CD14-positive monocyte (primary cell): ENCODE results near the gene DUSP11. TPM values are rescaled to one million over a fixed set of nuclear protein-coding genes. Genes with fewer than 3 reads are reported as not detected.

Experiments used
- DNase-seq, 3 donors: peaks; one replicate each; pipeline ENCODE4 v3.0.0-alpha.2; 2011 to 2022
- H2AFZ ChIP-seq: 2 replicates; pipeline ENCODE4 v1.6.0; 2012; ENCODE audit warnings: mild to moderate bottlenecking, low read depth, low read length, inconsistent platforms; ENCODE audit not compliant: insufficient read depth, poor library complexity, severe bottlenecking
- H3K27ac ChIP-seq, 2 donors: 1 replicate in 1 of 2; 2 replicates in 1 of 2; pipeline ENCODE4 v1.5.1; 2012 to 2013; ENCODE audit warnings: low read length in 2 of 2, control low read depth in 1 of 2, inconsistent platforms in 1 of 2, low read depth in 1 of 2, mild to moderate bottlenecking in 1 of 2
- H3K27me3 ChIP-seq, 2 donors: one replicate each; pipeline versions ENCODE4 v1.6.0 to v1.6.1; 2011 to 2013; ENCODE audit warnings: low read length in 2 of 2; ENCODE audit not compliant: control insufficient read depth in 2 of 2, insufficient read depth in 2 of 2
- H3K36me3 ChIP-seq, 2 donors: replicated peaks in 1 of 2; 1 replicate in 1 of 2; 2 replicates in 1 of 2; pipeline versions ENCODE4 v1.5.1 to v1.6.1; 2012 to 2013; ENCODE audit warnings: low read length in 2 of 2, control low read depth in 1 of 2, inconsistent platforms in 1 of 2, mild to moderate bottlenecking in 1 of 2; ENCODE audit not compliant: insufficient read depth in 2 of 2, control insufficient read depth in 1 of 2
- H3K4me1 ChIP-seq, 2 donors: 1 replicate in 1 of 2; 2 replicates in 1 of 2; pipeline versions ENCODE4 v1.5.1 to v1.6.1; 2012 to 2013; ENCODE audit warnings: low read length in 2 of 2, control low read depth in 1 of 2, inconsistent platforms in 1 of 2, mild to moderate bottlenecking in 1 of 2, moderate library complexity in 1 of 2; ENCODE audit not compliant: insufficient read depth in 2 of 2, control insufficient read depth in 1 of 2
- H3K4me2 ChIP-seq: replicated peaks from 2 replicates; pipeline ENCODE3; 2012; ENCODE audit warnings: low read length, moderate library complexity, mild to moderate bottlenecking; ENCODE audit not compliant: poor library complexity, severe bottlenecking; ENCODE audit errors: extremely low read depth
- H3K4me3 ChIP-seq, 3 experiments: fragments of 200-600 bp in 1 of 3; sonication (generic) in 1 of 3; replicated peaks in 1 of 3; 1 replicate in 2 of 3; 2 replicates in 1 of 3; pipeline ENCODE4 v1.5.1; 2011 to 2013; ENCODE audit warnings: low read length in 3 of 3, mild to moderate bottlenecking in 3 of 3, control low read depth in 2 of 3, low read depth in 2 of 3, inconsistent platforms in 1 of 3, moderate library complexity in 1 of 3
- H3K79me2 ChIP-seq: 2 replicates; pipeline ENCODE4 v1.6.0; 2012; ENCODE audit warnings: mild to moderate bottlenecking, control low read depth, inconsistent platforms, low read length, moderate library complexity; ENCODE audit not compliant: insufficient read depth
- H3K9ac ChIP-seq: 2 replicates; pipeline ENCODE4 v1.6.0; 2017; ENCODE audit warnings: low read length, mild to moderate bottlenecking; ENCODE audit not compliant: insufficient read depth, poor library complexity, severe bottlenecking
- H3K9me3 ChIP-seq, 2 donors: replicated peaks in 1 of 2; 1 replicate in 1 of 2; 2 replicates in 1 of 2; pipeline versions ENCODE4 v1.5.1 to v1.6.1; 2012 to 2013; ENCODE audit warnings: low read length in 2 of 2, control low read depth in 1 of 2; ENCODE audit not compliant: control insufficient read depth in 1 of 2, insufficient read depth in 1 of 2
- H4K20me1 ChIP-seq: 2 replicates; pipeline ENCODE4 v1.6.0; 2012; ENCODE audit warnings: mild to moderate bottlenecking, low read length, control low read depth, moderate library complexity; ENCODE audit not compliant: insufficient read depth
- H3K27ac Mint-ChIP-seq, 7 donors: one replicate each; pipeline ENCODE4 v1.8.0; 2020; ENCODE audit warnings: mild to moderate bottlenecking in 7 of 7, mixed read lengths in 7 of 7, moderate library complexity in 6 of 7, inconsistent platforms in 2 of 7
- H3K27me3 Mint-ChIP-seq, 3 donors: one replicate each; pipeline ENCODE4 v1.8.0; 2021 to 2022; ENCODE audit warnings: low read depth in 3 of 3, mild to moderate bottlenecking in 3 of 3, mixed read lengths in 3 of 3, moderate library complexity in 3 of 3, inconsistent platforms in 1 of 3
- H3K36me3 Mint-ChIP-seq, 2 donors: one replicate each; pipeline ENCODE4 v1.8.0; 2020; ENCODE audit warnings: mixed read lengths in 2 of 2, inconsistent platforms in 1 of 2, mild to moderate bottlenecking in 1 of 2
- H3K4me1 Mint-ChIP-seq: one replicate; pipeline ENCODE4 v1.8.0; 2020; ENCODE audit warnings: mild to moderate bottlenecking, mixed read lengths
- H3K4me3 Mint-ChIP-seq, 2 donors: one replicate each; pipeline ENCODE4 v1.8.0; 2020; ENCODE audit warnings: mild to moderate bottlenecking in 2 of 2, mixed read lengths in 2 of 2, moderate library complexity in 1 of 2
- H3K9me3 Mint-ChIP-seq, 7 donors: one replicate each; pipeline ENCODE4 v1.8.0; 2020 to 2022; ENCODE audit warnings: mixed read lengths in 7 of 7, mild to moderate bottlenecking in 6 of 7, moderate library complexity in 6 of 7, inconsistent platforms in 2 of 7
- WGBS: methylation state at CpG from one replicate; pipeline ENCODE4 v1.1.5; 2013; ENCODE audit warnings: missing lambda C conversion rate; ENCODE audit not compliant: insufficient coverage; 5-methylcytosine and 5-hydroxymethylcytosine counted together
- intact Hi-C, 2 donors: fragments of 100-400 bp; cut with micrococcal nuclease; formaldehyde crosslinking; loops; one replicate each; pipeline versions ENCODE4 v1.15.0 to v1.15.1; 2023
- polyA plus RNA-seq, 3 donors: library from polyadenylated mRNA; depleted of rRNA in 1 of 3; unstranded in 2 of 3; stranded (reverse) in 1 of 3; fragments of 300-500 nt in 2 of 3; fragments of >200 nt in 1 of 3; fragmentation: Illumina TruSeq in 2 of 3; gene quantifications; 1 replicate in 2 of 3; 2 replicates in 1 of 3; pipeline ENCODE4 v1.2.3, GENCODE V29; 2012 to 2021
- TF ChIP-seq, protein P1 (sequence below): fragments of 200-600 bp; IDR thresholded peaks from one replicate; pipeline ENCODE4 v1.8.0; 2022; ENCODE audit warnings: antibody characterized with exemption, mild to moderate bottlenecking

The DUSP11 gene
- polyA plus RNA-seq, 3 donors: 9.9 to 25.7 (median 23.1) TPM

DNA sequence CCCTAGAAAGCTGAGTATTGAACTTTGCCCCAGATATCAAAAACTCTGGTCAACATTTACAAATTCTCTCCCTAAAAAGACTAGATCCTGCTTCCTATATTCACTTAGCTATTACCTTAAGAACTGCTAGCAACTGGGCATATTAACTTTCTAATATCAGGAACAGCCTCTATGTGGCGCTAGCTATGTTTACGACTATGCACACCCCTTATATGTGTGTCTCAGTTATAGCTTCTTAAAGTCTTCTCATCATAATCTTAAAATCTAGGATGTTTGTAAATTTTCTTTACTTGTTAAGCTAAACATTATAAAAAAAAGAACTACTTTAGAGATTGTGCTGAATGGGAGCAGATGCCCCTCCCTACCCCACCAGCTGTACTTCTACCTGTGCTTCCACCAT lies 47.1 kb upstream of the DUSP11 start:
- Histone ChIP-seq H3K79me2 (peaks cover 24% of the 10 kb centered on the region), H4K20me1 (no peaks in the 10 kb centered on the region), H3K4me2 (no peak overlapping the region), H3K27ac (no peak overlapping the region), H3K4me1 (peaks cover 14 to 26% of the 10 kb centered on the region in 2 donors), H3K27me3 (no peaks in the 10 kb centered on the region), H3K9me3 (no peaks in the 10 kb centered on the region), H3K9ac (no peak overlapping the region), H3K4me3 (no peak overlapping the region), H2AFZ (no peak overlapping the region), H3K36me3 (peaks cover 0 to 13% of the 10 kb centered on the region in 2 donors)
- H3K27me3 Mint-ChIP-seq: peaks cover 0 to 3% (median 2%) of the 10 kb centered on the region in 3 donors
- WGBS: no CpG with 5 or more reads among the region's 2 CpGs
- peaks cover 20% of the 10 kb centered on the region for H3K4me1 Mint-ChIP-seq
- TF ChIP-seq, protein P1, sequence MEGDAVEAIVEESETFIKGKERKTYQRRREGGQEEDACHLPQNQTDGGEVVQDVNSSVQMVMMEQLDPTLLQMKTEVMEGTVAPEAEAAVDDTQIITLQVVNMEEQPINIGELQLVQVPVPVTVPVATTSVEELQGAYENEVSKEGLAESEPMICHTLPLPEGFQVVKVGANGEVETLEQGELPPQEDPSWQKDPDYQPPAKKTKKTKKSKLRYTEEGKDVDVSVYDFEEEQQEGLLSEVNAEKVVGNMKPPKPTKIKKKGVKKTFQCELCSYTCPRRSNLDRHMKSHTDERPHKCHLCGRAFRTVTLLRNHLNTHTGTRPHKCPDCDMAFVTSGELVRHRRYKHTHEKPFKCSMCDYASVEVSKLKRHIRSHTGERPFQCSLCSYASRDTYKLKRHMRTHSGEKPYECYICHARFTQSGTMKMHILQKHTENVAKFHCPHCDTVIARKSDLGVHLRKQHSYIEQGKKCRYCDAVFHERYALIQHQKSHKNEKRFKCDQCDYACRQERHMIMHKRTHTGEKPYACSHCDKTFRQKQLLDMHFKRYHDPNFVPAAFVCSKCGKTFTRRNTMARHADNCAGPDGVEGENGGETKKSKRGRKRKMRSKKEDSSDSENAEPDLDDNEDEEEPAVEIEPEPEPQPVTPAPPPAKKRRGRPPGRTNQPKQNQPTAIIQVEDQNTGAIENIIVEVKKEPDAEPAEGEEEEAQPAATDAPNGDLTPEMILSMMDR: peak; percentile 60
- H3K9me3 Mint-ChIP-seq: no peaks in the 10 kb centered on the region
- intact Hi-C loops: loop anchor here in 1 of 2 donors (10.0 kb wide), 4 partner anchors 158 to 568 kb away; partner anchors contain the start of genes BOLA3 and TET3
- H3K4me3 Mint-ChIP-seq: no peak overlapping the region
- peak; percentile 11 to 44 (median 24) for DNase-seq
- peaks cover 9 to 12% of the 10 kb centered on the region in 2 donors for H3K36me3 Mint-ChIP-seq
- H3K27ac Mint-ChIP-seq: no peak overlapping the region

DNA sequence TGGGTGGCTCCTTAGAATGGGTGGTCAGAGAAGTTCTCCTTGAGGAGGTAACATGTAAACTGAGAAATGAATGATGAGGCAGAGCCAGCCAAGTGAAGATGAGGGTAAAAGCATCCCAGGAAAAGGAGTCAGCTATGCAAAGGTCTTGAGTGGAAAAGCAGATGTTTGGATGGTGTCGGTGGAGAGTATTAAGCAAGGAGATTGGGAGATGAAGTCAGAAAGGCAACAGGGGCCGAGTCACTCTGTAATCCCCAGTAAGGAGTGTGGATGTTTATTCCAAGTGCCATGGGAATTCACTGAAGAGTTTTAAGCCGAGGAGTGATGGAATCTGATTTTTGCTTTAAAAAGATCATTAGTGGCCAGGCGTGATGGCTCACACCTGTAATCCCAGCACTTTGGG lies 45.5 kb upstream of the DUSP11 start:
- Mint-ChIP-seq H3K4me1 (peaks cover 20% of the 10 kb centered on the region), H3K27ac (no peak overlapping the region), H3K4me3 (no peak overlapping the region), H3K27me3 (peaks cover 0 to 3% (median 3%) of the 10 kb centered on the region in 3 donors), H3K36me3 (no peaks in the 10 kb centered on the region), H3K9me3 (no peaks in the 10 kb centered on the region)
- TF ChIP-seq, protein P1: no peak
- Histone ChIP-seq H3K4me2 (no peak overlapping the region), H3K27ac (no peak overlapping the region), H3K36me3 (no peaks in the 10 kb centered on the region), H3K4me3 (no peak overlapping the region), H3K27me3 (no peaks in the 10 kb centered on the region), H3K9me3 (no peaks in the 10 kb centered on the region), H3K4me1 (peaks cover 14 to 21% of the 10 kb centered on the region in 2 donors), H3K79me2 (peaks cover 11% of the 10 kb centered on the region), H3K9ac (no peak overlapping the region), H4K20me1 (no peaks in the 10 kb centered on the region), H2AFZ (no peak overlapping the region)
- intact Hi-C loops: loop anchor here in 1 of 2 donors (10.0 kb wide), 4 partner anchors 159 to 569 kb away; partner anchors contain the start of genes BOLA3 and TET3
- DNase-seq: no peak
- WGBS: 92% methylated on average over 3 of the region's 4 CpGs
